OCI-LY1 (cell line): ENCODE data around the gene GSTO1.

Experiments
- H2AFZ ChIP-seq: fragments of 200-600 bp; sonication (generic), shearing (Covaris generic); 2 replicates; pipeline ENCODE4 v1.6.0; 2014; ENCODE audit warnings: antibody characterized with exemption, mild to moderate bottlenecking, low read length
- H3F3A ChIP-seq: fragments of 200-600 bp; sonication (generic), shearing (Covaris generic); 2 replicates; pipeline ENCODE4 v1.6.0; 2014; ENCODE audit warnings: mild to moderate bottlenecking, antibody characterized with exemption, low read length, moderate library complexity; ENCODE audit not compliant: insufficient read depth
- H3K27ac ChIP-seq: fragments of 200-600 bp; sonication (generic); 2 replicates; pipeline ENCODE4 v1.5.1; 2014; ENCODE audit warnings: low read length, mixed run types, mild to moderate bottlenecking, low read depth; ENCODE audit not compliant: poor library complexity, severe bottlenecking
- H3K27me3 ChIP-seq: fragments of 200-600 bp; sonication (generic); 2 replicates; pipeline ENCODE4 v1.6.0; 2014; ENCODE audit warnings: antibody characterized with exemption, mild to moderate bottlenecking, low read length, moderate library complexity; ENCODE audit not compliant: insufficient read depth
- H3K36me3 ChIP-seq: fragments of 200-600 bp; sonication (generic); 2 replicates; pipeline ENCODE4 v1.6.1; 2014; ENCODE audit warnings: mild to moderate bottlenecking, antibody characterized with exemption, low read length, moderate library complexity, mixed read lengths; ENCODE audit not compliant: insufficient read depth
- H3K4me1 ChIP-seq: fragments of 200-600 bp; sonication (generic); 2 replicates; pipeline ENCODE4 v1.5.1; 2014; ENCODE audit warnings: mild to moderate bottlenecking, low read length, moderate library complexity; ENCODE audit not compliant: insufficient read depth, severe bottlenecking
- H3K4me2 ChIP-seq: fragments of 200-600 bp; sonication (generic), shearing (Covaris generic); 2 replicates; pipeline ENCODE4 v1.6.1; 2014; ENCODE audit warnings: low read length
- H3K4me3 ChIP-seq: fragments of 200-600 bp; sonication (generic); 2 replicates; pipeline ENCODE4 v1.5.1; 2014; ENCODE audit warnings: low read length, low read depth, mild to moderate bottlenecking, mixed read lengths; ENCODE audit not compliant: poor library complexity, severe bottlenecking
- H3K79me2 ChIP-seq: fragments of 200-600 bp; shearing (Covaris generic); 2 replicates; pipeline ENCODE4 v1.6.1; 2016; ENCODE audit warnings: mixed run types, low read length, mixed read lengths; ENCODE audit not compliant: insufficient read depth
- H3K9ac ChIP-seq: fragments of 200-600 bp; sonication (generic), shearing (Covaris generic); 2 replicates; pipeline ENCODE4 v1.6.1; 2014; ENCODE audit warnings: mild to moderate bottlenecking, low read length, mixed read lengths
- H3K9me2 ChIP-seq: fragments of 200-600 bp; sonication (generic), shearing (Covaris generic); 2 replicates; pipeline ENCODE4 v1.6.1; 2014; ENCODE audit warnings: low read depth, mild to moderate bottlenecking, low read length, mixed read lengths
- H3K9me3 ChIP-seq: fragments of 200-600 bp; shearing (Covaris generic); 2 replicates; pipeline ENCODE4 v1.6.1; 2014; ENCODE audit warnings: low read length, mixed read lengths
- H4K20me1 ChIP-seq: fragments of 200-600 bp; sonication (generic), shearing (Covaris generic); 2 replicates; pipeline ENCODE4 v1.6.0; 2016; ENCODE audit warnings: mild to moderate bottlenecking, low read length; ENCODE audit not compliant: insufficient read depth
- CTCF ChIP-seq: fragments of 200-600 bp; sonication (generic), shearing (Covaris generic); IDR thresholded peaks from 2 replicates; pipeline ENCODE4 v1.5.1; 2017; ENCODE audit warnings: mild to moderate bottlenecking, antibody characterized with exemption, low read length, moderate library complexity, mixed read lengths
- EZH2 ChIP-seq: fragments of 200-600 bp; sonication (generic), shearing (Covaris generic); IDR thresholded peaks from 2 replicates; pipeline ENCODE4 v1.8.0; 2017; ENCODE audit warnings: borderline replicate concordance, mixed run types, mild to moderate bottlenecking, antibody characterized with exemption, low read length, moderate library complexity, mixed read lengths

Gene GSTO1

GRCh38 chr10:104314591-104315485, 60.1 kb downstream of the GSTO1 start:
- H3K79me2 ChIP-seq = no peaks in the 10 kb centered on the region
- no peaks in the 10 kb centered on the region for H3K9me2 ChIP-seq
- no peak overlapping the region for H3K27ac ChIP-seq
- no peaks in the 10 kb centered on the region for H3F3A ChIP-seq
- no peak overlapping the region for H3K4me3 ChIP-seq
- H3K9me3 ChIP-seq = no peaks in the 10 kb centered on the region
- no peaks in the 10 kb centered on the region for H4K20me1 ChIP-seq
- no peak overlapping the region for H3K9ac ChIP-seq
- H3K4me1 ChIP-seq = peaks cover 7% of the 10 kb centered on the region
- TF ChIP-seq EZH2 = no peak
- TF ChIP-seq CTCF = no peak
- H3K36me3 ChIP-seq = peaks cover 5% of the 10 kb centered on the region; the same call in 1 of the 2 replicates
- no peaks in the 10 kb centered on the region for H3K27me3 ChIP-seq
- H3K4me2 ChIP-seq = no peak overlapping the region
- H2AFZ ChIP-seq = no peak overlapping the region

GRCh38 chr10:104315486-104315921, 60.8 kb downstream of the GSTO1 start:
- H3K4me3 ChIP-seq = no peak overlapping the region
- no peak for TF ChIP-seq CTCF
- TF ChIP-seq EZH2 = no peak
- H3K79me2 ChIP-seq = no peaks in the 10 kb centered on the region
- H3K27ac ChIP-seq = no peak overlapping the region
- no peaks in the 10 kb centered on the region for H3K27me3 ChIP-seq
- no peak overlapping the region for H2AFZ ChIP-seq
- H4K20me1 ChIP-seq = no peaks in the 10 kb centered on the region
- H3K4me2 ChIP-seq = no peak overlapping the region
- H3F3A ChIP-seq = no peaks in the 10 kb centered on the region
- H3K9me2 ChIP-seq = no peaks in the 10 kb centered on the region
- peaks cover 7% of the 10 kb centered on the region for H3K4me1 ChIP-seq
- H3K9ac ChIP-seq = no peak overlapping the region
- no peaks in the 10 kb centered on the region for H3K9me3 ChIP-seq
- H3K36me3 ChIP-seq = peaks cover 5% of the 10 kb centered on the region; the same call in 1 of the 2 replicates

- Histone ChIP-seq H2AFZ (no peak overlapping the region), H3K27ac (no peak overlapping the region), H3K9me2 (no peaks in the 10 kb centered on the region), H4K20me1 (no peaks in the 10 kb centered on the region), H3K79me2 (no peaks in the 10 kb centered on the region), H3K9ac (no peak overlapping the region), H3K9me3 (no peaks in the 10 kb centered on the region), H3K27me3 (no peaks in the 10 kb centered on the region), H3K4me1 (peaks cover 9% of the 10 kb centered on the region), H3K4me3 (no peak overlapping the region), H3K4me2 (no peak overlapping the region), H3K36me3 (peaks cover 5% of the 10 kb centered on the region; the same call in 1 of the 2 replicates), H3F3A (no peaks in the 10 kb centered on the region)
- no peak for TF ChIP-seq CTCF
- no peak for TF ChIP-seq EZH2
Observed at GRCh38 chr10:104316321-104317099, 61.8 kb downstream of the GSTO1 start.
